Subcutaneous adipose tissue (tissue), 4 donors: ENCODE measurements around the gene DIAPH2. TPM values are rescaled to one million over a fixed set of nuclear protein-coding genes. Genes with fewer than 3 reads are reported as not detected.

ENCODE experiments used
- total RNA-seq, 4 donors: library from RNA; depleted of rRNA; stranded (reverse); fragments of >200 nt; gene quantifications; one replicate each; pipeline ENCODE4 v1.1.0, GENCODE V29; 2016
- TF ChIP-seq, protein P1 (sequence below): fragments of 450-650 bp; IDR thresholded peaks from one replicate; pipeline ENCODE4 v1.5.1; 2016; ENCODE audit warnings: low read depth, mild to moderate bottlenecking, control low read depth, antibody characterized with exemption, moderate library complexity

DIAPH2 gene
- total RNA-seq, 4 donors from 2014 or later: 45.0 to 84.6 (median 54.2) TPM

DNA sequence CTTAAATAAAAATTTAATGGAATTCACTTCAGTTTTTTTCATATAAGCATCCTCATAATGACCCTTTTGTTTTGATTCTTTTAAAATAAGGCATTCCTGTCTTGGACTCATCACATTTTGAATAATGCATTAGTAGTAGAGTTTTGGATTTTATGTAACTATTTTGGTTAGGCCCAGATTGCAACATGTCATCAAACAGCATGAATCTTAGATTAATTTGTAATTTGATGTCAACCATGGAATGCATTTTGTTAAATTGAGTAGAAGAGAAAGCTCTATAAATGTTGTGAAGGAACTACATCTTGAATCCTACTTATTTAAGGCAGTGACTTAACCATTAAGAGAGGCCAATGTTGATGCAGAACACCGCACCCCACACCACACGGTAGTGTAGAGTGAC lies 3.1 kb downstream of the DIAPH2 start:
- TF ChIP-seq, protein P1, sequence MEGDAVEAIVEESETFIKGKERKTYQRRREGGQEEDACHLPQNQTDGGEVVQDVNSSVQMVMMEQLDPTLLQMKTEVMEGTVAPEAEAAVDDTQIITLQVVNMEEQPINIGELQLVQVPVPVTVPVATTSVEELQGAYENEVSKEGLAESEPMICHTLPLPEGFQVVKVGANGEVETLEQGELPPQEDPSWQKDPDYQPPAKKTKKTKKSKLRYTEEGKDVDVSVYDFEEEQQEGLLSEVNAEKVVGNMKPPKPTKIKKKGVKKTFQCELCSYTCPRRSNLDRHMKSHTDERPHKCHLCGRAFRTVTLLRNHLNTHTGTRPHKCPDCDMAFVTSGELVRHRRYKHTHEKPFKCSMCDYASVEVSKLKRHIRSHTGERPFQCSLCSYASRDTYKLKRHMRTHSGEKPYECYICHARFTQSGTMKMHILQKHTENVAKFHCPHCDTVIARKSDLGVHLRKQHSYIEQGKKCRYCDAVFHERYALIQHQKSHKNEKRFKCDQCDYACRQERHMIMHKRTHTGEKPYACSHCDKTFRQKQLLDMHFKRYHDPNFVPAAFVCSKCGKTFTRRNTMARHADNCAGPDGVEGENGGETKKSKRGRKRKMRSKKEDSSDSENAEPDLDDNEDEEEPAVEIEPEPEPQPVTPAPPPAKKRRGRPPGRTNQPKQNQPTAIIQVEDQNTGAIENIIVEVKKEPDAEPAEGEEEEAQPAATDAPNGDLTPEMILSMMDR: no peak

DNA sequence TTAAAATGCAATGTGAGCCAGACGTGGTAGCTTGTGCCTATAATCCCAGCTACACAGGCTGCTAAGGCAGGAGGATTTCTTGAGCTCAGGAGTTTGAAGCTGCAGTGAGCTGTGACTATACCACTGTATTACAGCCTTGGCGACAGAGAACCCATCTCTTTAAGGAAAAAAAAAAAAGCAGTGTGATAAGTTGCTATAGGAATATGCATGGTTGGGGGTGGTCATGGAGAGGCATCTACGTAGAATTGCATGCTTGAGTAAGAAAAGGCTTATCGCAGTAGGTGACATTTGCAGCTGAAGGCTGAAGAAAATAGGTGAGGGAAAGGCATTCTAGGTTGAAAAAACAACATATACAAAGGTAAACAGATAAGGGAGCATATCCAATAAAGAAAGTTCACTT lies 4.1 kb downstream of the DIAPH2 start:
- TF ChIP-seq, protein P1: no peak

DNA sequence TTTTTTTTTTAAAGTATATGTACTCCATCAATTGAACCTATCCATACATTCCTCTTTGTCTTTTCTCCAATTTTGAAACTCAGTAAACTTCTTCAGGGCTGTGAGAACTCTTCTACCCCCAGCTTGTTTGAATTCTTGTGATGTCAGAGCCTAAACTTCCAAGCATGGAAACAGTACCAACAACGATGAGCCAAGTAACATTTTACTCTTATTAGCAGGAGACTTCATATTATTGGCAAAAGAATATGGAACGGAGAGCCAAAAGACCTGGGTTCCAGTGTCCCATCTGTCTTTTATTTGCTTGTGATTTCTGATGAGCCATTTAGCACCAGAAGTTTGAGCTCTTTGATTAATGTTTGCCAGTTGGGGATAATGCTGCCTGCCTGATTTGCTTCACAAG lies 5.3 kb downstream of the DIAPH2 start:
- TF ChIP-seq, protein P1: no peak

DNA sequence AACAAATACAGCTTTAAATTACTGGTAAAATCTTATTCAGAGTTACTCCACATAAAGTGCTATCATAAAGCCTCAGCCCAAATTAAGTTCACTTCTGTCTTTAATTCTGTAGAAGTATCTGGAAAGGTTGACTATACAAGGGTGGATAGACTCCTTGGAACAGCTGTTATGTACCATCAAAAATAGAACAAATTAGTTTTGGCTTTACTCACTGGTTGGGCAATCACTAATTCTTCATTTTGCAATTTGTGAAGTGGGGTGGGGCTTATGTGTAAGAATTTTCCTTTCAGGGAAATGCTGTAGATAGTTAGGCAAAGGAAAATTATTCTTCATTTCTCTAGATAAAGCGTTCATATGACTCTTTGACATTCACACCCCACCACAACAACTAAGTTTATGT lies 7.8 kb downstream of the DIAPH2 start:
- TF ChIP-seq, protein P1: no peak

DNA sequence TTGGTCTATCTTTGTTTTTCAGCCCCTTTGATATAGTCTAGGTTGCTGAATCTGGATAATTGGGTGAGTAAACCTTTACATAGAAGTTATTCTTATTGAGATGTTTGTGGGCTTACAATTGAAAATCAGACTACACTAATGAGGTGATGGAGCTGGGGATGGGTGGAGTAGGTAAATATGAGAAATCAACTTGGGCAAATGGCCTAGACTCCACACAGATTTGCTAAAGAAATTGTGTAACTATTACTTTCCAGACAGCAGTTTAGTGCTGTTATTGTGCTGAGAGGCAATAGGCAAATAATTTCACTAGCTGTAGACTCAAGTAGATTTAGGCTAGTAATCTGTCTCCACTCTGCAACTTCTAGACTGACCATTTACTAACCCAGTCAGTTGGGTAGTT lies 8.2 kb downstream of the DIAPH2 start:
- TF ChIP-seq, protein P1: no peak

DNA sequence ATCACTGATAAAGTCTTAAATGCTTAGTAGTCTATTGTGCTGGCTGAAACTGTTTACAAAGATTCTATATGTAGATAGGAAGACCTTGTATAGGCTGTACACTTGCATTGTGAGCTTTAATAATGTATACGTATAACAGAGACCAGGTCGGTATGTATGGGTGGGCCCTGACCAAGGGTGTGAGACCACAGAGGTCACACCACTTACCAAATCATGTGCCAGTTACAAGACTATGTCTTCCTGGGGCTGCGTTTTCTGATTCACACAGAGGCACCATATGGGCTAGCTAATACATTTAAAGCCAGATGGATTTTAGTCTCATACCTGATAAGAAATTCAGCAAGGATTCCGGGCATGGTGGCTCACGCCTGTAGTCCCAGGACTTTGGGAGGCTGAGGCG lies 8.8 kb downstream of the DIAPH2 start:
- TF ChIP-seq, protein P1: no peak

DNA sequence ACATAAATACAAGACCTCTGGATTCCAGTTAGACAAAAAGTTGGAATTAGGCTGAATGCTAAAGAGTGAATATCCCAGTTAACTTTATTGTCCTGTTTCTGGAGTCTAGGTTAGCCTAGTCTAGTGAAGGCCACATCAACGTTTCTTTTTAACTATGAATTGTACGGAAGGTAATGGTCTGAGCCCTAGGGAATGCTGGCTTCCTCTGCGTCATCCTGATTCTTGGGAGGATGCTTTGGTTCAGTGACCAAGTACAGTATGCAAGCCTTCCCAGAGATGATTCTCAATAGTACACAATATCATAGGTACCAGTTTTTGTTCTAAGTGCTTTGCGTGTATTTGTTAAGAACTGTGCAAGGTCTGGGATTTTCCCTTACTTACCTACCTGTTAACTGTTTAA lies 11.8 kb downstream of the DIAPH2 start:
- TF ChIP-seq, protein P1: no peak
